ENCODE measurements around the gene LY6G6F. TPM values are rescaled to one million over a fixed set of nuclear protein-coding genes. Genes with fewer than 3 reads are reported as not detected.

LY6G6F gene
- total RNA-seq, 1 donor from 2014 or later: not detected

GRCh38 chr6:31727034-31727716 lies 20.5 kb downstream of the LY6G6F start:
- Mint-ChIP-seq H3K4me3 (peak overlapping the region; percentile 77), H3K9me3 (no peaks in the 10 kb centered on the region), H3K36me3 (peaks cover 33% of the 10 kb centered on the region), H3K27ac (peak overlapping the region; percentile 69), H3K4me1 (ENCODE audit: unreplicated experiment) (peaks cover 23% of the 10 kb centered on the region), H3K27me3 (no peaks in the 10 kb centered on the region)
- no peak for TF ChIP-seq CTCF (conservative IDR thresholded peaks at IDR 0.05)
- no peak for DNase-seq (ENCODE audit: extremely low spot score, unreplicated experiment)

GRCh38 chr6:31727717-31728671 lies 21.3 kb downstream of the LY6G6F start:
- no peak for DNase-seq (ENCODE audit: extremely low spot score, unreplicated experiment)
- no peak for TF ChIP-seq CTCF (conservative IDR thresholded peaks at IDR 0.05)
- H3K36me3 Mint-ChIP-seq: peaks cover 35% of the 10 kb centered on the region
- H3K4me3 Mint-ChIP-seq: peak overlapping the region; percentile 95
- no peaks in the 10 kb centered on the region for H3K27me3 Mint-ChIP-seq
- peaks cover 23% of the 10 kb centered on the region for H3K4me1 Mint-ChIP-seq (ENCODE audit: unreplicated experiment)
- H3K9me3 Mint-ChIP-seq: no peaks in the 10 kb centered on the region
- H3K27ac Mint-ChIP-seq: peak overlapping the region; percentile 69

GRCh38 chr6:31728767-31729514 lies 22.3 kb downstream of the LY6G6F start, which contains the start of gene DDAH2:
TSS of gene DDAH2 (minus strand) at chr6:31729299. CDS start at chr6:31729161, 138 bp downstream.
- DNase-seq (ENCODE audit: extremely low spot score, unreplicated experiment): no peak
- H3K4me3 Mint-ChIP-seq: peak within 1 kb of the TSS; percentile 95

GRCh38 chr6:31729515-31729978 lies 22.9 kb downstream of the LY6G6F start:
- Mint-ChIP-seq H3K27me3 (no peaks in the 10 kb centered on the region), H3K27ac (peak overlapping the region; percentile 94), H3K4me3 (peak overlapping the region; percentile 95), H3K36me3 (peaks cover 46% of the 10 kb centered on the region), H3K4me1 (ENCODE audit: unreplicated experiment) (peaks cover 33% of the 10 kb centered on the region), H3K9me3 (no peaks in the 10 kb centered on the region)
- DNase-seq (ENCODE audit: extremely low spot score, unreplicated experiment): peak; percentile 88
- peak; percentile 78 for TF ChIP-seq CTCF (conservative IDR thresholded peaks at IDR 0.05)

More at GRCh38 chr6:31728767-31729514, 22.3 kb downstream of the LY6G6F start, which contains the start of gene DDAH2:
- Mint-ChIP-seq H3K27me3 (no peaks in the 10 kb centered on the region), H3K9me3 (no peaks in the 10 kb centered on the region), H3K4me1 (ENCODE audit: unreplicated experiment) (peaks cover 33% of the 10 kb centered on the region), H3K27ac (peak within 1 kb of the TSS; percentile 94), H3K36me3 (peaks cover 45% of the 10 kb centered on the region)
- no peak for TF ChIP-seq CTCF (conservative IDR thresholded peaks at IDR 0.05)

All from type B pancreatic cell (in vitro differentiated cells).